HTERT RPE-1 (cell line): Measurements from ENCODE around the gene SMARCB1.

Experiments
- in situ Hi-C: fragments of 300-500 bp; cut with MboI; formaldehyde crosslinking; loops from 4 replicates; pipeline ENCODE4 v1.14.3; 2020; ENCODE audit warnings: low sequenced_read_pairs

Gene SMARCB1

DNA sequence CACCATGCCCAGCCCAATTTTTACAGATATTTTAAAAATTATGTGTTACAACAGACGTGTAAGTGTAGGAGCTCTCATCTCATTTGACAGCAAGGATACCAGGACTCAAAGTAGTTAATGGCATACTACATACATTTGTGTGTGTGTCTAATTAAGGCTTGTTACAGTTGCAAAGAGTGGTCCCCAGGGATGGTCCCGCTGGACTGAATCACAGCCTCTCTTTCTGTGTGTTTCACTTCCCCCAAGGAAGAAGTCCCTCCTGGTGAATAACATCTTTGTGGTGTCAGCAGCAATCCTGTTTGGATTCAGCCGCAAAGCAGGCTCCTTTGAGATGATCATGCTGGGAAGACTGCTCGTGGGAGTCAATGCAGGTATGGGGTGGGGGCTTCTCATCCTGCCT, 88.1 kb downstream of the SMARCB1 start:
- in situ Hi-C loops: no loop called here

DNA sequence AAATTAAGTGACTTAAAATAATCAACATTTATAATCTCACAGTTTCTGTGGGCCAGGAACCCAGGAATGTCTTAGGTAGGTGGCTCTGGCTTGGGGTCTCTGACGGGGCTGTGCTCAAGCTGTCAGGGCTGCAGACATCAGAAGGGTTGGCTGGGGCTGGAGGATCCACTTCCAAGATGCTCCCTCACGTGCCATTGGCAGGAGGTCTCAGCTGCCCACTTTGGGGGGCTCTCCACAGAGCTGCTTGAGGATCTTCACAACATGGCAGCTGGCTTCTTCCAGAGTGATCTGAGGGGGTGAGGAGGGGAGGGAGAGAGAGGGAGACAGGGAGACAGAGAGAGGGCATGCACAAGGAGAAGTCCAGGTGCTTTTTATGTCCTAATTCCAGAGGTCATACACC, 89.0 kb downstream of the SMARCB1 start:
- in situ Hi-C loops: no loop called here

DNA sequence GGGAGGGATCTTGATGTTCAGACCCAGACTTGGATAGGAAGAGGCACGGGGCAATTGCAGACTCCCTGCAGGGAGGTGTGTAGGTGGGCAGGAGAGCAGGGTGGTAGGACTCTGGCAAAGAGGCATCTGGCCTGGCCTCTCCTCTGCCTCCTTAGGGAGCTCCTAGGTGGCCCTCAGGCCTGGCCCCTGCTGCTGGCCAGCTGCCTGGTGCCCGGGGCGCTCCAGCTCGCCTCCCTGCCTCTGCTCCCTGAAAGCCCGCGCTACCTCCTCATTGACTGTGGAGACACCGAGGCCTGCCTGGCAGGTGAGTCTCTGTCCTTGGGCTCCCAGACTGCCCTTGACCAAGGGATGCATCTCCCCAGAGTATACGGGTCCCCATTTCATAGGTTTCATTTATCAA, 90.8 kb downstream of the SMARCB1 start:
- in situ Hi-C loops: no loop called here

DNA sequence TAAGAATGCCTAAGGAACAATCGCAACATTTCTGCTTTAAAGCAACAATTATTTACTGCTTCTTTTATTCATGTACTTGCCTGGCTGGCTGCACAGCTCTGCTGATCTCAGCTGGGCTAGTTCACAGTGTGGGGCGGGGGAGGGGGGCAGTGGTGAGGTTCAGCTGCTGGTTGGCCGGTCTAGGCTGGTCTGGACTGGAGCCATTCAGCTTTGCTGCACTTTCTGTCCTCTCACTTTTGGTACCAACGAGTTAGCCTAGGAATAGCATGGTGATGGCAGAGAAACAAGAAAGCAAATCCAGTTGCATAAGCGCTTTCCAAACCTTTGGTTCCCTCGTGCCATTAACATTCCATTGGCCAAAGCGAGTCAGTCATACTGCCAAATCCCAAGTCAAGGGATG, 91.5 kb downstream of the SMARCB1 start:
- in situ Hi-C loops: no loop called here

DNA sequence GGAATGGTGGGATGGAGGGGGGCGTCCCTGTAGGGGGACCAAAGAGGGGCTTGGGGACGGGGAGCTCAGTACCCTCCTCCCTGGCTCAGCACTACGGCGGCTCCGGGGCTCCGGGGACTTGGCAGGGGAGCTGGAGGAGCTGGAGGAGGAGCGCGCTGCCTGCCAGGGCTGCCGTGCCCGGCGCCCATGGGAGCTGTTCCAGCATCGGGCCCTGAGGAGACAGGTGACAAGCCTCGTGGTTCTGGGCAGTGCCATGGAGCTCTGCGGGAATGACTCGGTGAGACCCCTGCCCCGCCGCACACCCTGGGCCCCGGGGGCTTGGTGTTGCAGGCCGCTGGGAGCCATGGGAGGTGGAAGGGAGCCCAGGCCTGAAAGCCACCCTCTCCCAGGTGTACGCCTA, 95.6 kb downstream of the SMARCB1 start:
- in situ Hi-C loops: no loop called here

DNA sequence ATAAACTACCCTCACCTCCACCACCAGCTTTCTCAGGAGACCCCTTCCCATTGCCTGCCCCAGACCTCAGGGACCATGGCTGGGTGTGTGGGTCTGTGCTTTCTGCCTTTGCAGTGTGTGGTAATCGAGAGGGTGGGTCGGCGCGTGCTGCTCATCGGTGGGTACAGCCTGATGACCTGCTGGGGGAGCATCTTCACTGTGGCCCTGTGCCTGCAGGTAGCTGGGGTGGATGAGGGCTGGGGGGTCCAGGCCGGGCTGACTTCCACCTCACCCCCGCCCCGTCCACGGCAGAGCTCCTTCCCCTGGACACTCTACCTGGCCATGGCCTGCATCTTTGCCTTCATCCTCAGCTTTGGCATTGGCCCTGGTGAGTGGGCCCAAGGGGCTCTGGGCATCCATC, 96.9 kb downstream of the SMARCB1 start:
- in situ Hi-C loops: no loop called here

DNA sequence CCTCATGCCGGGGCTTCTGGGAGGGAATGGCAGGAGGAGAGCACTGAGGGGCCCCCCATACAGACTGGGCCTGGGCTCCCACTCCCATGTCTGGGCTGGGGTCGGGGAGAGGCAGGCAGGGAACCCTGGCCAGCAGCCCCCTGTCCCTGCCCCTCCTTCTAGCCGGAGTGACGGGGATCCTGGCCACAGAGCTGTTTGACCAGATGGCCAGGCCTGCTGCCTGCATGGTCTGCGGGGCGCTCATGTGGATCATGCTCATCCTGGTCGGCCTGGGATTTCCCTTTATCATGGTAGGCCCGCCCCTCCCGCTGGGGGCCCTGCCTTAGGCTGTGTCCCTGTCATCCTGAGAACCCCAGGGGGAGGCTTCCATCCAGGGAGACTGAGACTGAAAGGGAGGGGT, 97.4 kb downstream of the SMARCB1 start:
- in situ Hi-C loops: no loop called here
